Measurements from ENCODE around the gene VMAC.

VMAC gene

GRCh38 chr19:5905114-5905778 is 574 bp downstream of the VMAC start:
- H3K4me2 ChIP-seq (ENCODE audit: low read length) = peak overlapping the region; percentile 93
- H3K9me2 ChIP-seq (replicated peaks; ENCODE audit: control insufficient read depth, low read length) = no peaks in the 10 kb centered on the region
- peaks cover 20% of the 10 kb centered on the region for H3K4me1 ChIP-seq (ENCODE audit: control insufficient read depth, low read length)
- H3K9me3 ChIP-seq (ENCODE audit: control insufficient read depth, insufficient read depth, low read length) = no peaks in the 10 kb centered on the region
- H3K79me2 ChIP-seq (ENCODE audit: control insufficient read depth, low read length) = peaks cover 34% of the 10 kb centered on the region
- H3K4me3 ChIP-seq (ENCODE audit: low read length) = peak overlapping the region; percentile 91
- H3K27ac ChIP-seq (ENCODE audit: low read depth, low read length) = no peak overlapping the region
- no peaks in the 10 kb centered on the region for H3K27me3 ChIP-seq (ENCODE audit: control insufficient read depth, low read length)
- H4K20me1 ChIP-seq (ENCODE audit: control insufficient read depth, insufficient read depth, low read depth, low read length) = no peaks in the 10 kb centered on the region
- H3F3A ChIP-seq (ENCODE audit: control insufficient read depth, insufficient read depth) = no peaks in the 10 kb centered on the region
- H3K36me3 ChIP-seq (ENCODE audit: control insufficient read depth, low read length) = peaks cover 17% of the 10 kb centered on the region
- TF ChIP-seq EZH2phosphoT487 (IDR thresholded peaks at IDR 0.05; ENCODE audit: borderline replicate concordance, low read length) (no peak), CTCF (IDR thresholded peaks at IDR 0.05; ENCODE audit: low read depth, low read length, poor library complexity, severe bottlenecking) (no peak)

- H3F3A ChIP-seq (ENCODE audit: control insufficient read depth, insufficient read depth) = no peaks in the 10 kb centered on the region
- TF ChIP-seq EZH2phosphoT487 (IDR thresholded peaks at IDR 0.05; ENCODE audit: borderline replicate concordance, low read length) (no peak), CTCF (IDR thresholded peaks at IDR 0.05; ENCODE audit: low read depth, low read length, poor library complexity, severe bottlenecking) (no peak)
- H3K36me3 ChIP-seq (ENCODE audit: control insufficient read depth, low read length) = peaks cover 9% of the 10 kb centered on the region; the same call in 1 of the 2 replicates
- peaks cover 10% of the 10 kb centered on the region for H3K4me1 ChIP-seq (ENCODE audit: control insufficient read depth, low read length)
- no peaks in the 10 kb centered on the region for H3K27me3 ChIP-seq (ENCODE audit: control insufficient read depth, low read length)
- no peaks in the 10 kb centered on the region for H4K20me1 ChIP-seq (ENCODE audit: control insufficient read depth, insufficient read depth, low read depth, low read length)
- H3K79me2 ChIP-seq (ENCODE audit: control insufficient read depth, low read length) = peaks cover 14% of the 10 kb centered on the region
- no peaks in the 10 kb centered on the region for H3K9me3 ChIP-seq (ENCODE audit: control insufficient read depth, insufficient read depth, low read length)
- no peak overlapping the region for H3K4me2 ChIP-seq (ENCODE audit: low read length)
- H3K9me2 ChIP-seq (replicated peaks; ENCODE audit: control insufficient read depth, low read length) = no peaks in the 10 kb centered on the region
- H3K27ac ChIP-seq (ENCODE audit: low read depth, low read length) = no peak overlapping the region
- H3K4me3 ChIP-seq (ENCODE audit: low read length) = no peak overlapping the region
Observed at GRCh38 chr19:5907241-5907640, 2.6 kb downstream of the VMAC start.

- Histone ChIP-seq H3K79me2 (ENCODE audit: control insufficient read depth, low read length) (no peaks in the 10 kb centered on the region), H3K4me1 (ENCODE audit: control insufficient read depth, low read length) (peaks cover 5% of the 10 kb centered on the region)
Observed at GRCh38 chr19:5908773-5909442, 4.2 kb downstream of the VMAC start.

More at GRCh38 chr19:5908773-5909442, 4.2 kb downstream of the VMAC start:
- Histone ChIP-seq H3K4me2 (ENCODE audit: low read length) (no peak overlapping the region), H4K20me1 (ENCODE audit: control insufficient read depth, insufficient read depth, low read depth, low read length) (no peaks in the 10 kb centered on the region), H3K4me3 (ENCODE audit: low read length) (no peak overlapping the region), H3K9me2 (replicated peaks; ENCODE audit: control insufficient read depth, low read length) (no peaks in the 10 kb centered on the region), H3K36me3 (ENCODE audit: control insufficient read depth, low read length) (no peaks in the 10 kb centered on the region), H3K9me3 (ENCODE audit: control insufficient read depth, insufficient read depth, low read length) (no peaks in the 10 kb centered on the region), H3F3A (ENCODE audit: control insufficient read depth, insufficient read depth) (no peaks in the 10 kb centered on the region), H3K27me3 (ENCODE audit: control insufficient read depth, low read length) (no peaks in the 10 kb centered on the region), H3K27ac (ENCODE audit: low read depth, low read length) (no peak overlapping the region)
- no peak for TF ChIP-seq EZH2phosphoT487 (IDR thresholded peaks at IDR 0.05; ENCODE audit: borderline replicate concordance, low read length)
- TF ChIP-seq CTCF (IDR thresholded peaks at IDR 0.05; ENCODE audit: low read depth, low read length, poor library complexity, severe bottlenecking) = no peak

Data from DOHH2 (cell line).